Retinal pigment epithelial cell (primary cell): ENCODE results near the gene DCN.

Experiments used
- DNase-seq: peaks from one replicate; pipeline ENCODE4 v3.0.0-alpha.2; 2010; ENCODE audit warnings: low read depth
- H3K4me3 ChIP-seq: 2 replicates; pipeline ENCODE4 v1.5.1; 2011; ENCODE audit warnings: mild to moderate bottlenecking, low read length, control low read depth, moderate library complexity
- CTCF ChIP-seq: conservative IDR thresholded peaks from 2 replicates; pipeline ENCODE4 v1.5.1; 2011; ENCODE audit warnings: low read depth, low read length, control low read depth, inconsistent platforms

The DCN gene

DNA sequence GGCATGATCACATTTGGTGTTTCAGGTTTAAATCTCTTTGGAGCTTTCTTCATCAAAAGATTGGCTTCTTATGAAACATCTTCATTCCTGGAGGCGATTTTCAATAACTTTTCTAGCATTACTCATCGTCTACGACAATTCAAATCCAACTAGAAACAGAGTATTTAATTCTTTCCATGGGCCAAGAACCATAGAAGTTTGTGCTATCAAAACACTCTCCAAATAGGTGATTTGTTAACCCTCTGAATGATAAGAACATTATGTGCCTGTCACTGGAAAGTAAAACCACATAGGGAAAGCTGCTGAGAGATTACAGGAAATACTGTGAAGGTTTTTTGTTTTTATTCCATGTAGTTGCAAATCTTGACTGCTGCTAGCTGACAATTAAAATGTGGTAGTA lies 6.9 kb upstream of the DCN start:
- no peak overlapping the region for H3K4me3 ChIP-seq
- TF ChIP-seq CTCF: no peak
- no peak for DNase-seq

DNA sequence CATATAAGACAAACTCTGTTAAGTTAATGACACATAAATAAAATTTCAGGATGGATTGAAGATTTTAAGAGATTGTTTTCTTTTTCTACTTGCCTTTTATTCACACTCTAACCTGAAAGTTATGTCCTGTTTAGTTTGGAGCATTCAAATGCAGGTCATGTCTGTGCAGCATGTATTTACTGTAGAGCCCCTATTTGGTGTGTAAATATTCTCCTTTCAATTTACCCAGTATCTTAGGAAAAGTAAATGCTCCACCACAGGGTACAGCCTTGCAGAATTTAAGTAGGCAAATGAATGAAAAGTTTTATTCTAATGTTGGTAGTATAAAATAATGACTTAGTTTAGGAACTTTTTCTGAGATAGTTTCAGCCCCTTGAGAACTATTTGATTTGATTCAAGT lies 6.2 kb upstream of the DCN start:
- no peak overlapping the region for H3K4me3 ChIP-seq
- no peak for TF ChIP-seq CTCF

GRCh38 chr12:91186156-91186555 lies 3.5 kb upstream of the DCN start:
- H3K4me3 ChIP-seq: no peak overlapping the region
- no peak for DNase-seq
- no peak for TF ChIP-seq CTCF

More for the DNA sequence above, 6.2 kb upstream of the DCN start:
- no peak for DNase-seq

DNA sequence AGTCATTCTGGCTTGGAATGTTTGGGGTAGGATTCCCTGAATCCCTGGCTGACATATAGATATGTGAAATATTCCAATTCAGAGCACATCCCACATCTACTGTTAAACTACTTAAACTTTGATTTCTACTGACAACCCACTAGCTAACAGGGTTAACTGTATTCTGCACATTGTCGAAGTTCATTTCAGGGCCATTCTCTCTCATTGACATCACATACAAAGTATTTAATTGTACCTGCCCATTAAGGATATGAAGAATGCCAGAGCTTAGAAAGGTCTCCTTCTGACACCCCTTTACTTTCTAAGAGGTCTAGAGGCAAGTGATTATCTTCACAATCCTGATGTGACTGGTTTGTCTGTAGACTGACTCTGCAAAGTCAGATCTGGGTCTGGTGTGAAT lies 2.8 kb upstream of the DCN start:
- TF ChIP-seq CTCF: no peak
- no peak for DNase-seq
- H3K4me3 ChIP-seq: no peak overlapping the region

DNA sequence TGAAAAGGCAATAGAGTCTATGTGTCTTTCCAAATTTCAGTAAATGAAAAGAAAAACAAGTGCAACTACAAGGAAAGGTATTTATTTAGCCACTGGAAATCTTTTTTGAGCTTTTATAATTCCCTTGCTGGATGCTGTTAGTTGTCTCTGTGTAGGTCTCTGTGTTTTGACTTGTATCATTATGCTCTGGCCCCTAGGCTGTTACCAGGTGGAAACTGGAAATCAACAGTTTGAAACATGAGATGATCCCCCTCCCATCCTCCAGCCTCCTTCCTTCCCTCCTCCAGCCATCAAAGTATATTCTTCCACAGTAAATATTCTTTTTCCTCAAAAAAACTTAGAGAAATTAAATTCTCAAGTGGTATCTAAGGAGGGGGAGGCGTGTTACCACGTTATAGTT lies 934 bp upstream of the DCN start:
- TF ChIP-seq CTCF: no peak
- H3K4me3 ChIP-seq: no peak overlapping the region
- no peak for DNase-seq

GRCh38 chr12:91180582-91181395 lies 1.8 kb downstream of the DCN start:
- no peak for DNase-seq
- H3K4me3 ChIP-seq: no peak overlapping the region
- TF ChIP-seq CTCF: no peak

DNA sequence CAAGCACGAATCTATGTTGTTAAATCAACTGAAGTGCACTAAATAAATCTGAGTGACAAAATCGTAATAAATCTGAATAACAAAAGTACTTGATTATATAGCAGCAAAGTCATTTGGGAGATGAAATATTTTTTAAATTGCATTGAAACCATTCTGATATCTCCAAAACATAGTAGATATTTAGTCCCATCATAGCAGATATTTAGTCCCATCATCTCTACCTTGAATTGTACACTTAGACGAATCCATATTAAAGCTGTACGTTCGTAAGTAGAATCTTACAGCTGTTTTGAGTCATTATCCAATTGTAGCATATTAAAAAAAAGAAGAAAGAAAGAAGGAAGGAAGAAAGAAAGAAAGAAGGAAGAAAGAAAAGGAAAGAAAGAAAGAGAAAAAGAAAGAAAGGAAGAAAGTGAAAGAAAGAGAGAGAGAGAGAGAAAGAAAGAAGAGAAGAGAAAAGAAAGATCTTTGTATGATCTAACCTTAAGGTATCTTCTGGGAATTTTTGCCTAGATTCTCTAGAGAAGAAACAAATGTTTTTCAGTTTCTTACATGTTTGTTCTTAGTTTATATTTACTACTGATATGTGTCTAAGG lies 2.6 kb downstream of the DCN start:
- no peak overlapping the region for H3K4me3 ChIP-seq
- no peak for TF ChIP-seq CTCF
- DNase-seq: no peak
